ENCODE measurements around the gene SRSF7.
"Not testable (repeated sequence)": the region's sequence is repeated elsewhere in the genome, so short reads cannot be mapped to it uniquely, and the experiment has no call there.

The SRSF7 gene

DNA sequence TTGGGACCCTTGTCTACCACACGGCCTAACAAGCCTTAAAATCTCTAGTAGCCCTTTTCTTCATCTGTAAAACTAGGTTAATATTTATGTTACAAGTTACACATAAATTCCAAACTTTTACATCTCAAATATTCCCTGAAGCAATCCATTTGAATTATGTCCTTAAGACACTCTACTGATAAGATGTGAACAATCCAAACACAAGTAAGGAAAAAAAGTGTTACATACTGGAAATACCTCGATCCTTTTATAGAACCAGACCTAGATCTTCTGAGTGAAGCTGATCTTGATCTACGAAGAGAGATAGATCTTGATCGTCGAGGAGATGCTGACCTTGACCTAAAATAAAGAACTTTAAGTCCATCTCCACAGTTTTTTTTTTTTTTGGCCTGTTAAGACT lies 3.3 kb downstream of the SRSF7 start:
- H3K27ac Mint-ChIP-seq, result no peak overlapping the region
- H3K27me3 Mint-ChIP-seq, result peaks cover 4% of the 10 kb centered on the region
- H3K9me3 Mint-ChIP-seq, result no peaks in the 10 kb centered on the region
- peaks cover 67% of the 10 kb centered on the region for H3K4me1 Mint-ChIP-seq
- CTCF ChIA-PET, result interaction anchor here (1.0 to 1.2 kb wide), 2 partner anchors 8 to 166 kb away, joined by 4 read pairs; no protein-coding TSS in a partner anchor
- H3K36me3 Mint-ChIP-seq, result peaks cover 71% of the 10 kb centered on the region
- DNase-seq, result no peak
- H3K4me3 Mint-ChIP-seq, result peak overlapping the region; percentile 52

DNA sequence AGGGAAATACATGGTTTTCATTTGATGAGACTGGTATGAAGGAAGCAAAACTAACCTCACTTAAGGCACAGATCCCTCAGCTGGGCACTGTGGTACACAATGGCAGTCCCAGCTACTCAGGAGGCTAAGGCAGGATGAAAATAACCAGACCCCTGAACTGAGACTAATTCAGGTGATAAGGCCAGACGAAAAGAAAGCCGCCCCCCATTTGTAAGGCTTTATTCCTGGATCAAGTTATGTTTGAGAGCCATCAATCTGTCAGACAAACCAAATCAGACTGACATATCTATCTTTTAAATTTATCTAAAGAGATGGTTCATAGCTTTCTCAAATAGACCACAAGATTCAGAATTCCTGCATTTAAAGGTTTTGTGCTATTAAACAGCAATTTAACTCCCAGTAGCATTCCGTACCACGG lies 4.1 kb downstream of the SRSF7 start:
- Mint-ChIP-seq H3K4me1 (peaks cover 63% of the 10 kb centered on the region), H3K27ac (no peak overlapping the region), H3K9me3 (no peaks in the 10 kb centered on the region), H3K4me3 (peak overlapping the region; percentile 8), H3K27me3 (peaks cover 4% of the 10 kb centered on the region), H3K36me3 (peaks cover 73% of the 10 kb centered on the region)
- no peak for DNase-seq
- CTCF ChIA-PET, result interaction anchor here (1.0 to 1.9 kb wide), 2 partner anchors 165 to 209 kb away, joined by 4 read pairs; no protein-coding TSS in a partner anchor

- Mint-ChIP-seq H3K27ac (no peak overlapping the region), H3K4me1 (peaks cover 66% of the 10 kb centered on the region), H3K9me3 (no peaks in the 10 kb centered on the region), H3K4me3 (no peak overlapping the region), H3K27me3 (no peaks in the 10 kb centered on the region), H3K36me3 (peaks cover 72% of the 10 kb centered on the region)
- CTCF ChIA-PET, result interaction anchor here (1.9 to 10.9 kb wide), 3 partner anchors 14 to 207 kb away, joined by 4 to 118 read pairs (median 64); no protein-coding TSS in a partner anchor
- DNase-seq, result no peak
Observed at GRCh38 chr2:38745267-38745666, 5.9 kb downstream of the SRSF7 start.

- H3K4me1 Mint-ChIP-seq, result peaks cover 59% of the 10 kb centered on the region
- no peaks in the 10 kb centered on the region for H3K27me3 Mint-ChIP-seq
- H3K4me3 Mint-ChIP-seq, result no peak overlapping the region
Observed at GRCh38 chr2:38744399-38744780, 6.8 kb downstream of the SRSF7 start.

DNA sequence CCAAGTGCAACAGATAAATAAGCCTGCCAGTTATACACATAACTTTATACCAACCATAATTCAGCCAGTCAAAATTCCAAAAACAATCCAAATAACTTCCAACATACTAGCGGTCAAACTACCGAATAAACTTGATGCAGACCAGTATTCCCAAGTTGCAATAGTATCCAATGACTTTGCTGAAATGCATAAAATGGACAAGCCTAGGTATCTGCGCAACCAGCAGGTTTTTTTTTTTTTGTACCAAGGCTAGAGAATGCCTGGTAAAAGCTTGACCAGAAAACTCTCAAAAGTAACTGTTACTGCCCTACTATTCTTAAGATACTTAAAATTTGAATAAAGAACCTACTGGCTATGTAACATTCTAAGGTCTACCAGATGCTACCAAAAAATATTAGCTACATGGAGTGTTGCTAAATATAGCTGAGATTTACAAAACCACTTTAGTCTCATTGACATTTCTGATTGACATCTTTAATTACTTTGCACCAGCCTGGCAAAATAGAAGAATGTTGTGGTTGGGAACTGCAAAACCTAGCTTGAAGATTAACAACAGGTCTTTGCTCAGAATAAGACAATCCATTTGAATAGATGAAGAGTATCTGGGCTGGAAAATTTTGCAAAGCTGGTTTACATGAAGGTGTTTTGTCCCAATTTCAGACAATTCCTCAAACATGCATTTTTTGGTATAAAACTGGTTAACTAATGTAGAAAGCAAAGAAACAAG lies 7.3 kb downstream of the SRSF7 start:
- H3K4me1 Mint-ChIP-seq, result peaks cover 55% of the 10 kb centered on the region
- no peaks in the 10 kb centered on the region for H3K27me3 Mint-ChIP-seq
- peak overlapping the region; percentile 20 for H3K27ac Mint-ChIP-seq
- DNase-seq, result no peak
- peaks cover 63% of the 10 kb centered on the region for H3K36me3 Mint-ChIP-seq
- H3K4me3 Mint-ChIP-seq, result no peak overlapping the region
- H3K9me3 Mint-ChIP-seq, result no peaks in the 10 kb centered on the region
- CTCF ChIA-PET, result interaction anchor here (0.5 to 10.9 kb wide), 16 partner anchors 12 to 628 kb away, joined by 3 to 118 read pairs (median 4); partner anchors contain the start of gene GEMIN6

More at GRCh38 chr2:38744399-38744780, 6.8 kb downstream of the SRSF7 start:
- H3K27ac Mint-ChIP-seq, result no peak overlapping the region
- no peak for DNase-seq
- H3K36me3 Mint-ChIP-seq, result peaks cover 64% of the 10 kb centered on the region
- CTCF ChIA-PET, result interaction anchor here (0.9 to 10.9 kb wide), 10 partner anchors 13 to 429 kb away, joined by 3 to 118 read pairs (median 4); partner anchors contain the start of gene GEMIN6
- no peaks in the 10 kb centered on the region for H3K9me3 Mint-ChIP-seq

DNA sequence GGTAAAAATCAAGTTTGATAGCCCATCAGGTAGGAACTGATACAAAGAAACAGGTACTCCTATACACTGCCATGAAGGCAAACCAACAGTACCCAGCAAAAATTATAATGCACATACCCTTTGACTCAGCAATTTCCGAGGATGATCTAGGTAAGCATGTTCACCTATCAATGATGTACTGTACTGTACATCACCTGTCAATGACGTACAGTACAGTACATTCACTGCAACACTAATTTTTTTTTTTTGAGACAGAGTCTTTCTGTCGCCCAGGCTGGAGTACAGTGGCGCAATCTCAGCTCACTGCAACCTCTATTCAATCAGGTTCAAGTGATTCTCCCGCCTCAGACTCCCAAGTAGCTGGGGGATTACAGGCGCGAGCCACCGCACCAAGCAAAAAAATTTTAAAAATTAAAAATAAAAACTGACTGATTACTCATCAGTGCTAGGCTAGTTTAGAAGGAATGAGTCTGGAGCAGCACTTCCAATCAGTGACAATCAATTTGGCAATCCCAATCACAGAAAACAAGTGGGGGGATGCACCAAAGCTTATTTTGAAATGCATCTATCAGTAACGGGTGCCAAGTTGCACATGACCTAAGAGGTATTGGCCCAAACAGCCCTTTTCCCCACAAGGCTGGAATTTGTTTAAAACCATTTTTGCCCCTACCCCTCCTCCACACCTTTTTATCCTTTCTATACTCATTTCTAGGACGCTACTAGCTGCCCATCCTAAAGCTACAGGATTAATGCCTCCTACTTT lies 8.2 kb downstream of the SRSF7 start:
- H3K36me3 Mint-ChIP-seq, result peaks cover 57% of the 10 kb centered on the region
- H3K27ac Mint-ChIP-seq, result no peak overlapping the region

GRCh38 chr2:38740851-38741731 lies 10.1 kb downstream of the SRSF7 start:
- peak; percentile 54 for DNase-seq
- Mint-ChIP-seq H3K36me3 (peaks cover 48% of the 10 kb centered on the region), H3K4me3 (no peak overlapping the region), H3K9me3 (no peaks in the 10 kb centered on the region), H3K27me3 (no peaks in the 10 kb centered on the region), H3K4me1 (peaks cover 28% of the 10 kb centered on the region), H3K27ac (peak overlapping the region; percentile 54)
- CTCF ChIA-PET, result interaction anchor here (0.6 to 10.9 kb wide), 17 partner anchors 9 to 1768 kb away, joined by 3 to 118 read pairs (median 5); partner anchors contain the start of gene SRSF7

More for the DNA sequence above, 8.2 kb downstream of the SRSF7 start:
- Mint-ChIP-seq H3K4me3 (no peak overlapping the region), H3K27me3 (no peaks in the 10 kb centered on the region), H3K9me3 (no peaks in the 10 kb centered on the region), H3K4me1 (peaks cover 46% of the 10 kb centered on the region)
- CTCF ChIA-PET, result interaction anchor here (0.5 to 10.9 kb wide), 12 partner anchors 11 to 627 kb away, joined by 3 to 118 read pairs (median 4); no protein-coding TSS in a partner anchor
- DNase-seq, result no peak

DNA sequence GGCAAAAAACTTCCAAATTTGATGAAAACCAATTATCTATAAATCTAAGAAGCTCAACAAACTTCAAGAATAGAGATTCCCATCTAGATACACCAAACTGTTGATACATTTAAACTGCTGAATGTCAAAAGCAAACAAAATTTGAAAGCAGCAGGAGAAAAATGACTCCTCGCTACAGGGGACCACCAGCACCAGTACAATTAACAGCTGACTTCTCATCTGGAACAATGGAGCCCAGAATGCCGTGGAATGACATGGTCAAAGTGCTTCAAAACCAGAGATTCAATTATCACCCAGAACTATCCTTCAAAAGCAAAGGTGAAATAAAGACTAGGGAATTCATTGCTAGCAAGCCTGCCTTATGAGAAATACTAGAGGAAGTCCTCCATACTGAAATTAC lies 11.6 kb downstream of the SRSF7 start:
- DNase-seq, result no peak
- Mint-ChIP-seq H3K4me1 (peaks cover 15% of the 10 kb centered on the region), H3K36me3 (peaks cover 41% of the 10 kb centered on the region), H3K4me3 (no peak overlapping the region), H3K27ac (no peak overlapping the region), H3K9me3 (no peaks in the 10 kb centered on the region), H3K27me3 (no peaks in the 10 kb centered on the region)
- CTCF ChIA-PET, result interaction anchor here (0.7 to 10.9 kb wide), 7 partner anchors 8 to 204 kb away, joined by 3 to 118 read pairs (median 6); no protein-coding TSS in a partner anchor

DNA sequence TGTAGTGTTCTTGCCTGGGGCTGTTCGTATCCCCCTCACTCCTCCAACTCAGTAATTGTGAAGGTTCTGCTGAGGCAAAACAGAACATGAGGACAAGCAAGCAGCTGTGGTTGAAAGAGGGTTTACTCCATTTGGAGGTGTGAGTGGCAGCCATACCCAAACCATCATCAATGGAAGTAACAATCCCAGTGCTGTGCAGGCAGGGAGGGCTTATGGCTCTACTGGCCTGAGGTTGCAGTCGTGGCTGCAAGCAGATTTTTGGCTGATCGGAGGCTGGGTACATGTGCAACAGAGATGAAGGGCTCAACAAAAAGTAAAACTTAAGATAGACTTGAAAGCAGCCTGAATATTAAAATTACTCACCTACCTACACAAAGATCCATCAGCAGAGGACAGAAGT lies 13.2 kb downstream of the SRSF7 start:
- H3K27ac Mint-ChIP-seq, result peak overlapping the region; percentile 8
- H3K27me3 Mint-ChIP-seq, result no peaks in the 10 kb centered on the region
- DNase-seq, result no peak
- CTCF ChIA-PET, result interaction anchor here (1.1 to 10.9 kb wide), 2 partner anchors 8 to 158 kb away, joined by 3 to 118 read pairs; no protein-coding TSS in a partner anchor
- H3K36me3 Mint-ChIP-seq, result peaks cover 38% of the 10 kb centered on the region
- no peaks in the 10 kb centered on the region for H3K9me3 Mint-ChIP-seq
- peaks cover 10% of the 10 kb centered on the region for H3K4me1 Mint-ChIP-seq
- H3K4me3 Mint-ChIP-seq, result no peak overlapping the region

DNA sequence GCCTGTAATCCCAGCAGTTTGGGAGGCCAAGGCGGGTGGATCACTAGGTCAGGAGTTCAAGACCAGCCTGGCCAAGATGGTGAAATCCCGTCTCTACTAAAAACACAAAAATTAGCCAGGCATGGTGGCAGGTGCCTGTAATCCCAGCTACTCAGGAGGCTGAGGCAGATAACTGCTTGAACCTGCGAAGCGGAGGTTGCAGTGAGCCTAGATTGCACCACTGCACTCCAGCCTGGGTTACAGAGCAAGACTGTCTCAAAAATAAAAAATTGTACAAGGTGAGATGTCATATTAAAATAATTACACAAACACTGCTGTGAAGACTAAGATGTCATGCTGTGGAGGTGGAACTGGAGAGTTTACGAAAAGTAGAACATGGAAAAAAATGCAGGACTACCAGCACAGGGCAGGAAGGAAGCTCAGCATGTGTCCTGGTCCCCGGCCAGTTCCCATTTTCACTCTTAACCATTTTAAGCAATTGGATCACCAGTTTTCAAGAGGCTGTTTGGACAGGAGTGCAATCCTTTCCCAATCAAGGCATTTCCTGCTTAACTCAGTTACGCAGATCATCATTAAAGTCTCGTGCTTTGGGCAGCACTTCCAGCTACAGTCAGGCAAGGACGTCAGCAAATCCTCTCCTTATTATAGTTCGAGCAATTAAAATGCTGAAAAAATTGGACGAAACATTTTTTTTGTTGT lies 14.0 kb downstream of the SRSF7 start:
- H3K4me3 Mint-ChIP-seq, H3K27ac Mint-ChIP-seq, H3K9me3 Mint-ChIP-seq, H3K4me1 Mint-ChIP-seq, H3K27me3 Mint-ChIP-seq: not testable (repeated sequence)
- peaks cover 40% of the 10 kb centered on the region for H3K36me3 Mint-ChIP-seq
- DNase-seq, result peak; percentile 11
- CTCF ChIA-PET, result interaction anchor here (0.6 to 10.9 kb wide), 3 partner anchors 8 to 200 kb away, joined by 3 to 118 read pairs (median 4); no protein-coding TSS in a partner anchor

DNA sequence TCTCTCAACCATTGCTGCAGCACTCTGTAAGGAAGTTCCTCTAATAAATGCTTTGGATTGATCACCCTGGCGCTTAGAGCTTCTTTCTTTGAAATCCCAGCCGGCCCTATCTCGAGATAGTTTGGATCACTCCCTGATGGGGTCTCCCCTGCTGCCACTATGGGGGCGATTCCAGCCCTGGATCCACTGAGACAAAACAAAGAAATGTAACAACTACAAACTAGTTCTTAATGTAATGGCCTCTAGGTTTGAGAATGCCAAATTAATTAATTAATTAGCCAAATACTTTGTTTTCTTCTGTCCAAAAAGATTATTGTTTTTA lies 15.2 kb downstream of the SRSF7 start:
- no peaks in the 10 kb centered on the region for H3K27me3 Mint-ChIP-seq
- CTCF ChIA-PET, result interaction anchor here (10.9 kb wide), 1 partner anchor 156 kb away, joined by 118 read pairs; no protein-coding TSS in a partner anchor
- H3K4me3 Mint-ChIP-seq, result no peak overlapping the region
- no peaks in the 10 kb centered on the region for H3K9me3 Mint-ChIP-seq
- peak; percentile 19 for DNase-seq
- H3K36me3 Mint-ChIP-seq, result peaks cover 43% of the 10 kb centered on the region
- H3K4me1 Mint-ChIP-seq, result peaks cover 3% of the 10 kb centered on the region
- H3K27ac Mint-ChIP-seq, result no peak overlapping the region

GRCh38 chr2:38734299-38735058 lies 16.7 kb downstream of the SRSF7 start:
- no peaks in the 10 kb centered on the region for H3K27me3 Mint-ChIP-seq
- H3K27ac Mint-ChIP-seq, result peak overlapping the region; percentile 56
- DNase-seq, result peak; percentile 13
- CTCF ChIA-PET, result interaction anchor here (1.1 to 7.7 kb wide), 10 partner anchors 8 to 225 kb away, joined by 3 to 64 read pairs (median 4); no protein-coding TSS in a partner anchor
- no peaks in the 10 kb centered on the region for H3K9me3 Mint-ChIP-seq
- H3K4me3 Mint-ChIP-seq, result no peak overlapping the region
- H3K4me1 Mint-ChIP-seq, result no peaks in the 10 kb centered on the region
- H3K36me3 Mint-ChIP-seq, result peaks cover 43% of the 10 kb centered on the region
